ENCODE results near the gene SLC12A7.

DNA sequence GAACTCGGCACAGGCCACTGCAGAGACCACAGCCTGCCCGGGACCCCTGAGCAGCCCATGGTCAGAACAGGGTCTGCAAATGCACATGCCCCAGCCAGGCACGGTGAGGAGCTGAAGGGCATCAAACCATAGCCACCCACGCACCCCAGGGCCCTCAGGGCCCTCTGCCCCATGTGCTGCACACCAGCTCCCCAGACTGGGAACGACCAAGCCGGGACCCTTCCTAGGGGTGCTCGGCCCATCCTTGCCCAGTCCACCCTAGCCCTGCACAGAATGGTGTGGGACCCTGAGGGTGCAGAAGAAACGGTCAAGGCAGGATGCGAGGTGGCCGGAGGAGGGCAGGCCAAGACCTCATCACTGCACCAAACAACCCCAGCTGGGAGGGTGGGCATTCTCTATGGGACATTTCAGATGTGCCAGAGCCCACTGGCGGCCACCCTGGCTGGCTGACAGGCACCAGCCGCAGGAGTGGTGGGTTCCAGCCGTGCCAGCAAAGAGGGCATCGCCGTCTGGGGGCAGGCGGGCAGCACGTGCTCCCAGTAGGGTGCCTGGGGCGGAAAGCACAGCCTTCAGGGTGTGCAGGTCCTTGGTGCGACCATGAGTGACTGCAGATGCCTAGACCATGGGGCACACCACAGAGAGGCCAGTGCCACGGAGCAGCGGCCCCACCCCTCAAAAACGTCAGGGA, 16.4 kb downstream of the SLC12A7 start:
- TF ChIP-seq, protein P1, sequence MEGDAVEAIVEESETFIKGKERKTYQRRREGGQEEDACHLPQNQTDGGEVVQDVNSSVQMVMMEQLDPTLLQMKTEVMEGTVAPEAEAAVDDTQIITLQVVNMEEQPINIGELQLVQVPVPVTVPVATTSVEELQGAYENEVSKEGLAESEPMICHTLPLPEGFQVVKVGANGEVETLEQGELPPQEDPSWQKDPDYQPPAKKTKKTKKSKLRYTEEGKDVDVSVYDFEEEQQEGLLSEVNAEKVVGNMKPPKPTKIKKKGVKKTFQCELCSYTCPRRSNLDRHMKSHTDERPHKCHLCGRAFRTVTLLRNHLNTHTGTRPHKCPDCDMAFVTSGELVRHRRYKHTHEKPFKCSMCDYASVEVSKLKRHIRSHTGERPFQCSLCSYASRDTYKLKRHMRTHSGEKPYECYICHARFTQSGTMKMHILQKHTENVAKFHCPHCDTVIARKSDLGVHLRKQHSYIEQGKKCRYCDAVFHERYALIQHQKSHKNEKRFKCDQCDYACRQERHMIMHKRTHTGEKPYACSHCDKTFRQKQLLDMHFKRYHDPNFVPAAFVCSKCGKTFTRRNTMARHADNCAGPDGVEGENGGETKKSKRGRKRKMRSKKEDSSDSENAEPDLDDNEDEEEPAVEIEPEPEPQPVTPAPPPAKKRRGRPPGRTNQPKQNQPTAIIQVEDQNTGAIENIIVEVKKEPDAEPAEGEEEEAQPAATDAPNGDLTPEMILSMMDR (IDR thresholded peaks at IDR 0.05): no peak
- TF ChIP-seq POLR2A (IDR thresholded peaks at IDR 0.05) (no peak), EP300 (IDR thresholded peaks at IDR 0.05) (no peak)

Measured in ovary (tissue), 3 donors.